Muscle of leg (tissue), 16 donors: ENCODE data around the gene OR6C76. TPM values are rescaled to one million over a fixed set of nuclear protein-coding genes. Genes with fewer than 3 reads are reported as not detected.
"Not testable (repeated sequence)": the region's sequence is repeated elsewhere in the genome, so short reads cannot be mapped to it uniquely, and the experiment has no call there.

Source experiments
- DNase-seq: peaks from one replicate; pipeline ENCODE4 v3.0.0; 2013
- H3K27ac ChIP-seq: one replicate; pipeline ENCODE4 v1.5.1; 2013; ENCODE audit warnings: mild to moderate bottlenecking, low read length, control low read depth
- H3K27me3 ChIP-seq: one replicate; pipeline ENCODE4 v1.6.1; 2013; ENCODE audit warnings: low read length; ENCODE audit not compliant: control insufficient read depth, insufficient read depth
- H3K36me3 ChIP-seq: one replicate; pipeline ENCODE4 v1.6.1; 2013; ENCODE audit warnings: low read length; ENCODE audit not compliant: control insufficient read depth, insufficient read depth
- H3K4me1 ChIP-seq: one replicate; pipeline ENCODE4 v1.6.1; 2013; ENCODE audit warnings: low read length; ENCODE audit not compliant: control insufficient read depth, insufficient read depth
- H3K4me3 ChIP-seq: one replicate; pipeline ENCODE4 v1.5.1; 2013; ENCODE audit warnings: low read length, control low read depth
- H3K9me3 ChIP-seq: replicated peaks from 2 replicates; pipeline ENCODE4 v1.6.1; 2013; ENCODE audit warnings: low read depth, low read length; ENCODE audit not compliant: control insufficient read depth
- WGBS: methylation state at CpG from one replicate; pipeline ENCODE4 v1.1.5; 2013; ENCODE audit warnings: missing lambda C conversion rate; ENCODE audit not compliant: insufficient coverage; 5-methylcytosine and 5-hydroxymethylcytosine counted together
- long read RNA-seq, 11 donors: transcript quantifications; one replicate each; lab custom pipeline, GENCODE V29; 2026
- polyA plus RNA-seq, 8 donors: library from polyadenylated mRNA; unstranded; fragments of 120-200 nt; gene quantifications; one replicate each; pipeline versions ENCODE4 v1.2.1 to v1.2.3, GENCODE V29; 2013; ENCODE audit warnings: inconsistent platforms in 1 of 8, low replicate concordance in 1 of 8; ENCODE audit not compliant: insufficient read length in 8 of 8, insufficient read depth in 1 of 8
- total RNA-seq: library from RNA; stranded (reverse); fragments of 120-200 nt; gene quantifications from one replicate; pipeline ENCODE4 v1.2.4, GENCODE V29; 2013

OR6C76 gene
- not detected for total RNA-seq
- not detected for polyA plus RNA-seq
- long read RNA-seq, donor 1 = 0 reads
- long read RNA-seq, donor 2 = 0 reads
- long read RNA-seq, donor 3 = 0 reads
- long read RNA-seq, donor 4 = 0 reads
- long read RNA-seq, donor 5 = 0 reads
- long read RNA-seq, donor 6 = 0 reads
- long read RNA-seq, donor 7 = 0 reads
- long read RNA-seq, donor 8 = 0 reads
- long read RNA-seq, donor 9 = 0 reads
- long read RNA-seq, donor 10, partial matches to known transcripts = 0 of 1 reads
- long read RNA-seq, donor 10, other reads (novel, unspliced or antisense) = 0 of 1 reads
- long read RNA-seq, donor 11 = 0 reads

DNA sequence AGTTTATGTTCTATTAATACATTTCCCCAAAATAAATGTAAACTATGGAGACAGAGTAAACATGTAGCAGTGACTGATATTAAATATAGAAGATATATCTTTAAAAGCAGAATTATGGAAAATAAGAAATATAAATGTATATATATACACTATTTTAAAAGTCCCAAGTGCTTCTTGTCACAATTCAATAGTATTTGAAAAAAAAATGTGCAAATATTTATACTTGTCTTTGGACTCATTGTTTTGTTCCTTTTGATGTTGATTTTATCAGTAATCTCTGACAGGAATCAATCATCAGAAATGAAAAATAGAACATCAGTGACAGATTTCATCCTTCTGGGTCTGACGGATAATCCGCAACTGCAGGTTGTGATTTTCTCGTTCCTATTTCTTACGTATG lies at the start of gene OR6C76:
Gene OR6C76, plus strand, starts transcription at position 301 of the 400 bp plus-strand sequence. Its CDS starts 0 bp downstream, at position 301.
- no peaks in the 10 kb centered on the region for H3K9me3 ChIP-seq
- no peaks in the 10 kb centered on the region for H3K27me3 ChIP-seq
- WGBS = 88% methylated on average over 4 of the region's 4 CpGs
- no peak for DNase-seq
- H3K27ac ChIP-seq = no peak within 1 kb of the TSS
- no peaks in the 10 kb centered on the region for H3K36me3 ChIP-seq
- no peak within 1 kb of the TSS for H3K4me3 ChIP-seq
- H3K4me1 ChIP-seq = no peaks in the 10 kb centered on the region

DNA sequence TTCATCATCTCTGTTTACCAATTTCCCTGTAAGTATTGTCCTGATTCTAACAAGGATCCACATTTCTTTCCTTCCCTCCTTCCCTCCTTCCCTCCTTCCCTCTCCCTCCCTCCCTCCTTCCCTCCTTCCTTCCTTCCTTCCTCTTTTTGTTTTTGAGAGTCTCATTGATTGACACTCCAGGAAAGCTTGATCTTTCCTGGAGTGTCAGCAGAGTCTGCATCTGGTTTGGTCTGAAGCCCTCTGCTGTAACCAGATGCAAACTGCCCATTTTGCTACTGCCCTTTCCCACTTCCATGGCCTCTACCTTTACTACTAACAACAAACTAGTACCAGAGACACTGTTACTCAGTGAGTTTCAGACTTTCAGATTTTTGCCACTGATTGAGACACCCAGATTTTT lies 40.2 kb upstream of the OR6C76 start:
- H3K36me3 ChIP-seq = no peaks in the 10 kb centered on the region
- no peak for DNase-seq
- H3K27me3 ChIP-seq = no peaks in the 10 kb centered on the region
- no peaks in the 10 kb centered on the region for H3K9me3 ChIP-seq
- H3K4me3 ChIP-seq = no peak overlapping the region
- no peak overlapping the region for H3K27ac ChIP-seq
- H3K4me1 ChIP-seq = no peaks in the 10 kb centered on the region

DNA sequence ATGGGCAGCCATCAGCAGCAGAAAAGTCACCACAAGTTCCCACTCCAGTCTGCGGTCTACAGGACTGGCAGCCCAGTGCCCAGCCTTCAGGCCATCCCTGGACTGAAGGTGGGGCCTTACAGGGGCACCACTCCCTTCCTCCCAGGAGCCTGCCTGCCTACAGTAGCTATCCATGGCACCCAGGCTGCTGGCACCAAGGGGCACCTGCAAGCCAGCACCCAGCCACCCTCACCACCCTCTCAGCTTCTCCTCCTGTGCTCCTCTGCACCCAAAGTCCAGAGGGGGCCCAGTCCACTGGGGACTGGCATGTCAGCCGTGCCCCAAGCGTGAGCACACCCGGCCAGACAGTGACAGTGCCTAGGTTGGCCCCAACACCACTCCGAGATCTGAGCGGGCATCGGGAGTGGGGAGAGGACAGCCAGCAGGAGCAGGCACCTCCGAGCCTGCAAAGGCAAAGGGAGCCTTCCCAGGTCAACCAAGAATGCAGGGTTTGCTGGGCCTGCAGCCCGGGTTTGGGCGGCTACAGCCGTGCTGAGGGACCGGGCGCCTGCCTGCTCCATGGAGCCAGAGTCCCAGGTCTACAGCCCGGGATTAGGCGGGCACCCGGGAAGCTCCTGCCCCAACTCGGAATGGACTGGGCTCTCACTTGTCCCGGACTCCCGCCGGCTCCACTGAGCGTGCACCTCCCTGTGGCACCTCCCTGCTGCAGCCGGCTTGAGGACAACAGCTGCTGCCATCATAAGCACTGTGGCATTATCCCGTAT lies 33.8 kb upstream of the OR6C76 start:
- Histone ChIP-seq H3K36me3 (no peaks in the 10 kb centered on the region), H3K27ac (no peak overlapping the region), H3K4me3 (no peak overlapping the region), H3K9me3 (no peaks in the 10 kb centered on the region), H3K4me1 (no peaks in the 10 kb centered on the region), H3K27me3 (no peaks in the 10 kb centered on the region)
- no peak for DNase-seq
- 90% methylated on average over 23 of the region's 23 CpGs for WGBS

DNA sequence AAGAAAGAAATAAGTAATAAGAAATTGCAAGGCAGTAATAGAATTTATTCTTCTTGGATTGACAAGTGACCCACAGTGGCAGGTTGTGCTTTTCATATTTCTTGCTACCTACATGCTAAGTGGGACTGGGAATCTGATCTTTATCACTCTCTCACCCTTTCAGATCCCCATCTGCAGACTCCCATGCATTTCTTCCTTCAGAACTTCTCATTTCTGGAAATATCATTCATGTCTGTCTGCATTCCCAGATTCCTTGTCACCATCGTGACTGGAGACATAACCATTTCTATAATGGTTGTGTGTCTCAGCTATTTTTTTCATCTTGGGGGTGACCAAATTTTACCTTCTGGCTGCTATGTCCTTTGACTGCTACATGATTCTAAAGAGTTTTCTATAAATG lies 29.7 kb upstream of the OR6C76 start:
- Histone ChIP-seq H3K27me3 (no peaks in the 10 kb centered on the region), H3K4me1 (no peaks in the 10 kb centered on the region), H3K27ac (no peak overlapping the region), H3K4me3 (no peak overlapping the region), H3K36me3 (no peaks in the 10 kb centered on the region), H3K9me3 (no peaks in the 10 kb centered on the region)
- DNase-seq = no peak
- WGBS = no CpG with 5 or more reads among the region's 1 CpG

DNA sequence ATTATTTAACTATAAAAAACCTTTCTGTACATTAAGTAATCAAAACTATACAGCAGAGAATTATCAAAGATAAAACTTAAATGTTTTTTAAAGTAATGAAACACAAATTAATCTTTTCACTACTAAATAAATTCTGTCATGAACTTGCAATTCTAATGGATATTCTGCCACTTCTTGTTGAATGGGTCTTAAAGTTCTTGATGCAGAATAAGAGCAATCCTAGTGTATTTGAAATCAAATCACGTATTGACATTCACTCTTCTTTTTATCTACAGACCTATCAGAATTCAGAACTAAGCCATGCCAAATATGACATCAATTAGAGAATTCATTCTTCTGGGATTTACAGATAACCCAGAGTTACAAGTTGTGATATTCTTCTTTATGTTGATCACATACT lies 25.8 kb upstream of the OR6C76 start, which contains the start of gene OR6C65:
Gene OR6C65, plus strand, starts transcription at position 301 of the 400 bp plus-strand sequence. Its CDS starts 0 bp downstream, at position 301.
- no peaks in the 10 kb centered on the region for H3K9me3 ChIP-seq
- H3K27me3 ChIP-seq = no peaks in the 10 kb centered on the region
- H3K4me1 ChIP-seq = no peaks in the 10 kb centered on the region
- H3K4me3 ChIP-seq = no peak within 1 kb of the TSS
- no CpG with 5 or more reads among the region's 1 CpG for WGBS
- no peak for DNase-seq
- H3K36me3 ChIP-seq = no peaks in the 10 kb centered on the region
- H3K27ac ChIP-seq = no peak within 1 kb of the TSS

DNA sequence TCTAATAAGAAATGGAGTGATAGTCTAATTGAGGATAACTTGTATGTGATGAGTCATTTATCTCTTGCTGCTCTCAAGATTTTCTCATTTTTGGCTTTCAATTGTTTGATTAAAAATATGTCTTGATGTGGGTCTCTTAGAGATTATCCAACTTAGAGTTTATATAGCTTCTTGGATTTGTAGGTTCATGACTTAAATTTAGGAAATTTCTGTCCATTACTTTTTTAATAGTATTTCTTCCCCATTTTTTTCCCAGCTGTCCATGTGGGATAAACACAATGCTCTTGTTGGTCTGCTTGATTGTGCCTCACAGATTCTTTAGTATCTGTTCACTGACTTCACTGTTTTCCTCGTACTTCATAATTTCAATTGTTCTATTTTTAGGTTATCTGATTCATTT lies 18.2 kb upstream of the OR6C76 start:
- DNase-seq = no peak
- no CpG with 5 or more reads among the region's 1 CpG for WGBS
- Histone ChIP-seq H3K4me1 (no peaks in the 10 kb centered on the region), H3K9me3 (no peaks in the 10 kb centered on the region), H3K27ac (no peak overlapping the region), H3K36me3 (no peaks in the 10 kb centered on the region), H3K4me3 (no peak overlapping the region), H3K27me3 (no peaks in the 10 kb centered on the region)

DNA sequence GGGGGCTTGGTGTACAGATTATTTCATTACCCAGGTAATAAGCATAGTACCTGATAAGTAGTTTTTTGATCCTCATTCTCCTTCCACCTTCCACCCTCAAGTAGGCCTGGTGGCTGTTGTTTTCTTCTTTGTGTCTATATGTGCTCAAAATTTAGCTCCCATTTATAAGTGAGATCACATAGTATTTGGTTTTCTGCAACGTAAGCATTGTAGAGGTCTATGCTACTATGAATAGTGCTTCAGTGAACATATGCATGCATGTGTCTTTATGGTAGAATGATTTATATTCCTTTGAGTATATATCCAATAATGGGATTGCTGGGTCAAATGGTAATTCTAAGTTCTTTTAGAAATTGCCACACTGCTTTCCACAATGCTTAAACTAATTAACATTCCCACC lies 16.9 kb upstream of the OR6C76 start:
- not testable (repeated sequence) for H3K27ac ChIP-seq, H3K4me1 ChIP-seq, H3K9me3 ChIP-seq, DNase-seq, H3K4me3 ChIP-seq, H3K27me3 ChIP-seq, H3K36me3 ChIP-seq
- no CpG with 5 or more reads among the region's 1 CpG for WGBS

DNA sequence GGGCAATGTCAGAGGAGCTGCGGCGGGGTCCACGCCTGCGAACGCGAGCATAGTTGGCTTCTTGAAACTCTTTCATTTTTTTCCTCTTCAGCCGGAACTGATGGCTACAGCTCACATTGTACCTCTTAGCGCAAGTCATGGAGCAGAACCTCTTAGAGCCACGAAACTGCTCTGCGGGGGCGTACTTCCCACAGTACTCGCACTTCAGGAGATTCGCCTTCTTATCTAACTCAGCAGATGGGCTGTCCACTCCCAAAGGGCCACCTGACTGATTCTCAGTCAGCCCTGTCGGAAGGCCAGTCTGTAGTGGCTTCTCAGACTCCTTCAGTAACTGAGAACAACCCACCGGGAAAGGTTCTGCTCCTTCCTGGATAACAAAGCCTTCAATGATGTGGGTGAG lies 13.9 kb upstream of the OR6C76 start:
- not testable (repeated sequence) for H3K4me1 ChIP-seq, H3K9me3 ChIP-seq, DNase-seq, H3K27me3 ChIP-seq, H3K27ac ChIP-seq, H3K4me3 ChIP-seq, H3K36me3 ChIP-seq
- WGBS = 94% methylated on average over 6 of the region's 15 CpGs

DNA sequence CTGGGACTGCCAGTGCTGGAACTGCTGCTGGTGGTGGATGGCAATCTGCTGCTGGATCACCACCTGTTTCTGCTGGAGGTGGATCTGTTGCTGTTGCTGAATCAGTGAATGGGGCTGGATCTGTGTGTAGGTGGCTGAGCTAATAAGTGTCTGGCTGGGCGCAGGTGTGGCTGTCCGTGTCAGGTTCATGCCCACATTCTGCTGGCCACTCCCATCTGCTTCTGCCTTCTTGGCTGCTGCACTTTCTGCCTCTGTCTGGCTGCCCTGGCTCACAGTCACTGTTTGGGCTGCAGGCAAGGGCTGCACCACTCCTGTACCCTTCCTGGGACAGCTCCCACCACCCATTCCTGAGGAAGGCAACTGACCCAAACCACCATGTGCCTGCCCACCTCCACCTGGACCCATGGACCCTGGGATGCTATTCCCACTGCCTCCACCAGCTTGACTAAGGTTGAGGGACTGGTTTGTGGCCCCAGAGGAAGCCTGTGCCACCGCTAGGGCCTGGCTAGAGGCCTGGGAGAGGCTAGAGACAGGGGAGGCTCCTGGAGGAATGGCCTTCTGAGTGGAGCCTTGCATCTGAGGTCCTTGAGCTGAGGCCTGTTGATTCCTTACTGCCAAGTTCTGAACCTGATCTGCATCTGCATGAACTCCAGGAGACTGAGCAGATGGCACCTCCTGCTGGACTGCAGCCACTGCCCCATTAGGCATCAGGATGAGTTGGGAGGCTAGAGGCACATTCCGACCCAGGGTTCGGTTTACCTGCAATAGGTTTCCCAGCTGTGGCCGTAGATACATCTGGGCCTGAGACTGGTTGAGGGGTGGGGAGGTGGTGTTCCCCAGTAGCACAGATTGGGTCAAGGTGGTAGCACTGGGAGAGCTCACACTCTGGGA lies 12.3 kb upstream of the OR6C76 start:
- H3K36me3 ChIP-seq, H3K9me3 ChIP-seq, DNase-seq, H3K27me3 ChIP-seq, H3K27ac ChIP-seq, H3K4me3 ChIP-seq, H3K4me1 ChIP-seq: not testable (repeated sequence)
- 83% methylated on average over 1 of the region's 6 CpGs for WGBS

DNA sequence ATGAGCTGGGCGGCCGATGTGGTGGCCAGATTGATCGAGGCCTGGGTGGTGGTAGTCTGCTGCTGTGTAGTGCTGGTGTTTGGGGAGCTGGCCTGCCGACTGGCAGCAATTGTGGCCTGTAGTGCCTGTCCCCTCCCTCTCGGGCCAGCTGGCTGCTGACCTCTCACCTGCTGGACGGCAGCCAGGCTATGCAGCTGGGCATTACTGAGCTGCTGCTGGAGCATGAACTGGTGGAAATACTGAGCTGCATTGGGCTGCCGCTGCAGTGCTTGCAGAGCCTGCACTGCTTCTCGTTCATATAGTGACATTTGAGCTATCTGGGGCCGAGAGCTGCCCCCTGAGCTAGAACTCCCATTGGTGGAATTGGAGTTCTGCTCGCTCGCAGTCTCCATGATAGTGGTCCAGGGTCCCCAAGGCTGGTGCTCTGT lies 11.6 kb upstream of the OR6C76 start:
- H3K27me3 ChIP-seq, H3K4me3 ChIP-seq, H3K9me3 ChIP-seq, H3K36me3 ChIP-seq, H3K27ac ChIP-seq, H3K4me1 ChIP-seq: not testable (repeated sequence)
- peak; percentile 6 for DNase-seq
- 33% methylated on average over 4 of the region's 11 CpGs for WGBS
